Panc1 (cell line): ENCODE measurements around the gene PRKAG3. TPM values are rescaled to one million over a fixed set of nuclear protein-coding genes. Genes with fewer than 3 reads are reported as not detected.

Source experiments
- ATAC-seq: fragments of 200-7000 bp; cut with Tn5 transposase; 2 replicates; pipeline ENCODE4 v1.9.1; 2020; ENCODE audit warnings: mild to moderate bottlenecking, moderate library complexity
- BruUV-seq: library from RNA; stranded (reverse); fragments of 400-500 nt; replicated peaks from 2 replicates; lab custom pipeline; 2021; lab: Mats Ljungman, UMichigan
- CTCF ChIA-PET: fragments of 300-600 bp; sonication (Branson Sonifier 250); formaldehyde crosslinking; loops from one replicate; lab custom pipeline; 2022; ENCODE audit warnings: antibody characterized with exemption; lab: Charles Lee
- POLR2A ChIA-PET: fragments of 300-600 bp; sonication (Branson Sonifier 250); formaldehyde crosslinking; loops from one replicate; lab custom pipeline; 2022; ENCODE audit warnings: antibody characterized with exemption; lab: Charles Lee
- DNase-seq: peaks from one replicate; pipeline ENCODE4 v3.0.0-alpha.2; 2010; ENCODE audit warnings: low read depth, low spot score
- H3K27ac ChIP-seq: 2 replicates; pipeline ENCODE4 v1.5.1; 2011; ENCODE audit warnings: mild to moderate bottlenecking, low read length, inconsistent platforms
- H3K27me3 ChIP-seq: fragments of 200-500 bp; sonication (Bioruptor generic); 2 replicates; pipeline ENCODE4 v1.6.0; 2014; ENCODE audit warnings: low read length, inconsistent platforms; ENCODE audit not compliant: control insufficient read depth, insufficient read depth
- H3K36me3 ChIP-seq: fragments of 200-500 bp; sonication (Bioruptor generic); 2 replicates; pipeline ENCODE4 v1.5.1; 2014; ENCODE audit warnings: inconsistent platforms, mild to moderate bottlenecking, low read length, moderate library complexity; ENCODE audit not compliant: control insufficient read depth, insufficient read depth
- H3K4me1 ChIP-seq: 2 replicates; pipeline ENCODE4 v1.5.1; 2011; ENCODE audit warnings: inconsistent platforms, mild to moderate bottlenecking, low read length, moderate library complexity; ENCODE audit not compliant: control insufficient read depth, insufficient read depth
- H3K4me3 ChIP-seq, 2 experiments: 2 replicates each; pipeline ENCODE4 v1.5.1; 2011 to 2012; ENCODE audit warnings: low read depth in 2 of 2, low read length in 2 of 2, mild to moderate bottlenecking in 2 of 2, inconsistent platforms in 1 of 2, moderate library complexity in 1 of 2
- H3K9me3 ChIP-seq: fragments of 200-500 bp; sonication (Bioruptor generic); 2 replicates; pipeline ENCODE4 v1.5.1; 2014; ENCODE audit warnings: low read depth, mild to moderate bottlenecking, inconsistent platforms, low read length, moderate library complexity; ENCODE audit not compliant: control insufficient read depth, insufficient read depth
- POLR2AphosphoS5 ChIP-seq: IDR thresholded peaks from 2 replicates; pipeline ENCODE4 v1.6.1; 2012; ENCODE audit warnings: mild to moderate bottlenecking, low read depth, low read length, moderate library complexity
- SIN3A ChIP-seq: IDR thresholded peaks from 2 replicates; pipeline ENCODE4 v1.6.1; 2012; ENCODE audit warnings: low read depth, mild to moderate bottlenecking, low read length, moderate library complexity, borderline replicate concordance; ENCODE audit not compliant: insufficient read depth
- TCF7L2 ChIP-seq: IDR thresholded peaks from 2 replicates; pipeline ENCODE4 v1.6.1; 2011; ENCODE audit warnings: mild to moderate bottlenecking, low read depth, low read length, inconsistent platforms
- in situ Hi-C: cut with HindIII; loops from 2 replicates; pipeline ENCODE4 v1.10.0; 2016; ENCODE audit warnings: low sequenced_read_pairs, low pct_unique_long_range_greater_than_20kb
- intact Hi-C: fragments of 100-400 bp; cut with micrococcal nuclease; formaldehyde crosslinking; loops from one replicate; pipeline ENCODE4 v1.10.0; 2022; ENCODE audit not compliant: unreplicated experiment
- total RNA-seq: library from RNA; stranded (reverse); gene quantifications from one replicate; pipeline ENCODE4 v1.2.1, GENCODE V29; 2021; ENCODE audit not compliant: unreplicated experiment
- TF ChIP-seq, protein P1 (sequence below), 2 experiments: IDR thresholded peaks; 2 replicates each; pipeline ENCODE4 v1.6.1; 2011 to 2012; ENCODE audit warnings: low read depth in 2 of 2, control low read depth in 1 of 2, low read length in 1 of 2, mild to moderate bottlenecking in 1 of 2, moderate library complexity in 1 of 2; ENCODE audit not compliant: insufficient read depth in 1 of 2
- TF ChIP-seq, protein P2 (sequence below): fragments of 450-650 bp; IDR thresholded peaks from 2 replicates; pipeline ENCODE4 v1.5.1; 2017; ENCODE audit warnings: mild to moderate bottlenecking

The PRKAG3 gene
- total RNA-seq, 1 experiment from 2014 or later: not detected

DNA sequence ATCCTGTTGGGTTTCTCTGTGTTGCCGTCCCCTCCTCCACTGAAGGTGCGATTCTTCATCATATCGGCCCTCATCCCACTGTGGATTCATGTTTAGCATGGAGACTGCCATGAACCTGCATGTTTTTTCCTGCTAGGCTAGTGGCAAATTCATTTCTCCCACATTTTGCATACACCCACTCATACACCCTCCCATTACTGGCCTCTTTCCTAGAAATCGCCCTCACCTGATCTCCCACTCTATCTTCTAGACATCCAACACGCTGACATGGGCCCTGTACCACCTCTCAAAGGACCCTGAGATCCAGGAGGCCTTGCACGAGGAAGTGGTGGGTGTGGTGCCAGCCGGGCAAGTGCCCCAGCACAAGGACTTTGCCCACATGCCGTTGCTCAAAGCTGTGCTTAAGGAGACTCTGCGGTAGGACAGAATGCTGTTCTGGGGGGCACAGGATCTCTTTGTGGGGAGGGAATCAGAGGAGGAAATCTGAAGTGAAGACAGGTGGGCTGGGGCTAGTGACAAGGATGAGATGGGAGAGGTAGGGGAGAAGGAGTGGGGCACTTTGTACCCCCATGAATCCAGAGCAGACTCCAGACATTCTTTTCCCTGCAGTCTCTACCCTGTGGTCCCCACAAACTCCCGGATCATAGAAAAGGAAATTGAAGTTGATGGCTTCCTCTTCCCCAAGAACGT is 17.7 kb downstream of the PRKAG3 start:
- CTCF ChIA-PET: no interaction called here
- H3K27me3 ChIP-seq: no peaks in the 10 kb centered on the region
- POLR2A ChIA-PET: no interaction called here
- ATAC-seq: no peak
- no peaks in the 10 kb centered on the region for H3K36me3 ChIP-seq
- H3K9me3 ChIP-seq: no peaks in the 10 kb centered on the region
- DNase-seq: no peak
- H3K4me3 ChIP-seq: no peak overlapping the region
- no peaks in the 10 kb centered on the region for H3K4me1 ChIP-seq
- in situ Hi-C loops (no loop called here), intact Hi-C loops (no loop called here)
- no peak overlapping the region for H3K27ac ChIP-seq
- TF ChIP-seq POLR2AphosphoS5 (no peak), TCF7L2 (no peak), SIN3A (no peak)
- TF ChIP-seq, protein P1, sequence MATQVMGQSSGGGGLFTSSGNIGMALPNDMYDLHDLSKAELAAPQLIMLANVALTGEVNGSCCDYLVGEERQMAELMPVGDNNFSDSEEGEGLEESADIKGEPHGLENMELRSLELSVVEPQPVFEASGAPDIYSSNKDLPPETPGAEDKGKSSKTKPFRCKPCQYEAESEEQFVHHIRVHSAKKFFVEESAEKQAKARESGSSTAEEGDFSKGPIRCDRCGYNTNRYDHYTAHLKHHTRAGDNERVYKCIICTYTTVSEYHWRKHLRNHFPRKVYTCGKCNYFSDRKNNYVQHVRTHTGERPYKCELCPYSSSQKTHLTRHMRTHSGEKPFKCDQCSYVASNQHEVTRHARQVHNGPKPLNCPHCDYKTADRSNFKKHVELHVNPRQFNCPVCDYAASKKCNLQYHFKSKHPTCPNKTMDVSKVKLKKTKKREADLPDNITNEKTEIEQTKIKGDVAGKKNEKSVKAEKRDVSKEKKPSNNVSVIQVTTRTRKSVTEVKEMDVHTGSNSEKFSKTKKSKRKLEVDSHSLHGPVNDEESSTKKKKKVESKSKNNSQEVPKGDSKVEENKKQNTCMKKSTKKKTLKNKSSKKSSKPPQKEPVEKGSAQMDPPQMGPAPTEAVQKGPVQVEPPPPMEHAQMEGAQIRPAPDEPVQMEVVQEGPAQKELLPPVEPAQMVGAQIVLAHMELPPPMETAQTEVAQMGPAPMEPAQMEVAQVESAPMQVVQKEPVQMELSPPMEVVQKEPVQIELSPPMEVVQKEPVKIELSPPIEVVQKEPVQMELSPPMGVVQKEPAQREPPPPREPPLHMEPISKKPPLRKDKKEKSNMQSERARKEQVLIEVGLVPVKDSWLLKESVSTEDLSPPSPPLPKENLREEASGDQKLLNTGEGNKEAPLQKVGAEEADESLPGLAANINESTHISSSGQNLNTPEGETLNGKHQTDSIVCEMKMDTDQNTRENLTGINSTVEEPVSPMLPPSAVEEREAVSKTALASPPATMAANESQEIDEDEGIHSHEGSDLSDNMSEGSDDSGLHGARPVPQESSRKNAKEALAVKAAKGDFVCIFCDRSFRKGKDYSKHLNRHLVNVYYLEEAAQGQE (IDR thresholded peaks at IDR 0.05; ENCODE audit: insufficient read depth in 1 of 2, low read depth in 2 of 2, low read length in 1 of 2): no peak
- TF ChIP-seq, protein P2, sequence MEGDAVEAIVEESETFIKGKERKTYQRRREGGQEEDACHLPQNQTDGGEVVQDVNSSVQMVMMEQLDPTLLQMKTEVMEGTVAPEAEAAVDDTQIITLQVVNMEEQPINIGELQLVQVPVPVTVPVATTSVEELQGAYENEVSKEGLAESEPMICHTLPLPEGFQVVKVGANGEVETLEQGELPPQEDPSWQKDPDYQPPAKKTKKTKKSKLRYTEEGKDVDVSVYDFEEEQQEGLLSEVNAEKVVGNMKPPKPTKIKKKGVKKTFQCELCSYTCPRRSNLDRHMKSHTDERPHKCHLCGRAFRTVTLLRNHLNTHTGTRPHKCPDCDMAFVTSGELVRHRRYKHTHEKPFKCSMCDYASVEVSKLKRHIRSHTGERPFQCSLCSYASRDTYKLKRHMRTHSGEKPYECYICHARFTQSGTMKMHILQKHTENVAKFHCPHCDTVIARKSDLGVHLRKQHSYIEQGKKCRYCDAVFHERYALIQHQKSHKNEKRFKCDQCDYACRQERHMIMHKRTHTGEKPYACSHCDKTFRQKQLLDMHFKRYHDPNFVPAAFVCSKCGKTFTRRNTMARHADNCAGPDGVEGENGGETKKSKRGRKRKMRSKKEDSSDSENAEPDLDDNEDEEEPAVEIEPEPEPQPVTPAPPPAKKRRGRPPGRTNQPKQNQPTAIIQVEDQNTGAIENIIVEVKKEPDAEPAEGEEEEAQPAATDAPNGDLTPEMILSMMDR: no peak
- BruUV-seq: no TSS peak

DNA sequence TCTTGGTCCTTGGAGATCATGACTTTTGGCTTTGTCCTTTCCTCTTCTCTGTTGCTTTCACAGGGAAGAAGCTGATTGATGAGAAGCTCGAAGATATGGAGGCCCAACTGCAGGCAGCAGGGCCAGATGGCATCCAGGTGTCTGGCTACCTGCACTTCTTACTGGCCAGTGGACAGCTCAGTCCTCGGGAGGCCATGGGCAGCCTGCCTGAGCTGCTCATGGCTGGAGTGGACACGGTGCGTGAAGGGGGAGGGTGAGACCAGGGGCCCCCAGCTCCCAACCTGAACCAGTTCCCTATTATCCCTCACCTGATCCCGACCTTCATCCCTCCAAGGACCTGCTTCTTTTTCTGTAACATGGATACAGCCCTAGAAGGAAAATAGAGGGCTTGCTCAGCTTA is 18.7 kb downstream of the PRKAG3 start:
- in situ Hi-C loops (no loop called here), intact Hi-C loops (no loop called here)
- no peaks in the 10 kb centered on the region for H3K9me3 ChIP-seq
- ATAC-seq: no peak
- BruUV-seq: no TSS peak
- no peak overlapping the region for H3K27ac ChIP-seq
- H3K4me1 ChIP-seq: no peaks in the 10 kb centered on the region
- ChIA-PET POLR2A (interaction anchor here (0.5 kb wide), 1 partner anchor 143 kb away, joined by 8 read pairs; no protein-coding TSS in a partner anchor), CTCF (no interaction called here)
- TF ChIP-seq TCF7L2: no peak
- no peak for TF ChIP-seq POLR2AphosphoS5
- no peak for TF ChIP-seq SIN3A
- TF ChIP-seq, protein P2: no peak
- TF ChIP-seq, protein P1 (IDR thresholded peaks at IDR 0.05; ENCODE audit: insufficient read depth in 1 of 2, low read depth in 2 of 2, low read length in 1 of 2): no peak
- DNase-seq: no peak
- no peak overlapping the region for H3K4me3 ChIP-seq
- H3K36me3 ChIP-seq: no peaks in the 10 kb centered on the region
- no peaks in the 10 kb centered on the region for H3K27me3 ChIP-seq
